22Rv1 (cell line): Measurements from ENCODE around the gene PCK2.
"Not testable (repeated sequence)": the region's sequence is repeated elsewhere in the genome, so short reads cannot be mapped to it uniquely, and the experiment has no call there.

ENCODE experiments used
- H3K27ac ChIP-seq: fragments of 450-650 bp; 2 replicates; pipeline ENCODE4 v1.5.1; 2017
- ZFX ChIP-seq: fragments of 450-650 bp; IDR thresholded peaks from 2 replicates; pipeline ENCODE4 v1.6.1; 2017; ENCODE audit warnings: antibody characterized with exemption, borderline replicate concordance
- TF ChIP-seq, protein P1 (sequence below): fragments of 450-650 bp; IDR thresholded peaks from 2 replicates; pipeline ENCODE4 v1.5.1; 2017; ENCODE audit warnings: mild to moderate bottlenecking

Gene PCK2

DNA sequence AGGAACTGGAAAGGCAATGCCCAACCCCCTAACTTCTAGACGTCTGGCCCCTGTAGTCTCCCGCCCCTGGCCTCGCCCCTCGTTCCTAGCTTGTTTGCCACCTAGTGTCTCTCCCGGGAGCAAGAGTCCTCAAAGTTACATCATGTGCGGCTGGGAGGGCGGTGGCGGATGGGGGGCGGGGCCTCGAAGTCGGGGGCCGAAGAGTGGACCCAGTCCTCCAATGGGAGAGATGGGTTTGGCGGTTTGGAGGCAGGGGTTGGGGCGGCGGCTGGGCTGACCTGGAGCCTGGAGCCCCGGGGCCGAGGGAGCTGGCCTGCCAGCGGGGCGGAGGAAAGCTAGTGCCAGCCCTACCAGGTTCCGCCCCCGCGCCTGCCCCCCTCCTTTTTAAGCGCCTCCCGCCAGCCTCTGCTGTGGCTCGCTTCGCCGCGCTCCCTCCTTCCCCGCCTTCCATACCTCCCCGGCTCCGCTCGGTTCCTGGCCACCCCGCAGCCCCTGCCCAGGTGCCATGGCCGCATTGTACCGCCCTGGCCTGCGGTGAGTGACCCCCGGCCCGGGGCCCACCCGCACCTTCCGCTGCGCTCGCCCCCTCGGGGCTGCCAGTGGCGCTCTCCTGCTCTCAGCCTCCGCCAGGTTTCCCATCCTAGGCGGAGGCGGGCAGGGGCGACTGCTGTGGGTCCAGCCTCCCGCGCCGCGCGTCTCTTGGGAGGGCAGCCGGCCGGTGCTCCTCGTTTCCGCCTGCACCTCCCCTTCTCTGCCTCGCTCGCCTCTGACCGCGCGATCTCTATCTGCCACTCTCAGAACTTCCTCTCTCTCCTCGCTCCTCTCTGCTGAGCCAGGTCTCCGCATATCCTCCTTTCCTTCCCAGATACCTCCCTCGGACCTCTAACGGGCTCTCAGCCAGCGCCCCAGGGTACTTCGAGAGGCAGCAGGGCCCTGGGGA is at the start of gene PCK2:
TSS of gene PCK2 (plus strand) at position 411 of the 940 bp plus-strand sequence. CDS start at position 506, 95 bp downstream.
- no peak for TF ChIP-seq ZFX
- TF ChIP-seq, protein P1, sequence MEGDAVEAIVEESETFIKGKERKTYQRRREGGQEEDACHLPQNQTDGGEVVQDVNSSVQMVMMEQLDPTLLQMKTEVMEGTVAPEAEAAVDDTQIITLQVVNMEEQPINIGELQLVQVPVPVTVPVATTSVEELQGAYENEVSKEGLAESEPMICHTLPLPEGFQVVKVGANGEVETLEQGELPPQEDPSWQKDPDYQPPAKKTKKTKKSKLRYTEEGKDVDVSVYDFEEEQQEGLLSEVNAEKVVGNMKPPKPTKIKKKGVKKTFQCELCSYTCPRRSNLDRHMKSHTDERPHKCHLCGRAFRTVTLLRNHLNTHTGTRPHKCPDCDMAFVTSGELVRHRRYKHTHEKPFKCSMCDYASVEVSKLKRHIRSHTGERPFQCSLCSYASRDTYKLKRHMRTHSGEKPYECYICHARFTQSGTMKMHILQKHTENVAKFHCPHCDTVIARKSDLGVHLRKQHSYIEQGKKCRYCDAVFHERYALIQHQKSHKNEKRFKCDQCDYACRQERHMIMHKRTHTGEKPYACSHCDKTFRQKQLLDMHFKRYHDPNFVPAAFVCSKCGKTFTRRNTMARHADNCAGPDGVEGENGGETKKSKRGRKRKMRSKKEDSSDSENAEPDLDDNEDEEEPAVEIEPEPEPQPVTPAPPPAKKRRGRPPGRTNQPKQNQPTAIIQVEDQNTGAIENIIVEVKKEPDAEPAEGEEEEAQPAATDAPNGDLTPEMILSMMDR: peak; percentile 16; the same call in 1 of the 2 replicates
- peak within 1 kb of the TSS; percentile 85 for H3K27ac ChIP-seq

DNA sequence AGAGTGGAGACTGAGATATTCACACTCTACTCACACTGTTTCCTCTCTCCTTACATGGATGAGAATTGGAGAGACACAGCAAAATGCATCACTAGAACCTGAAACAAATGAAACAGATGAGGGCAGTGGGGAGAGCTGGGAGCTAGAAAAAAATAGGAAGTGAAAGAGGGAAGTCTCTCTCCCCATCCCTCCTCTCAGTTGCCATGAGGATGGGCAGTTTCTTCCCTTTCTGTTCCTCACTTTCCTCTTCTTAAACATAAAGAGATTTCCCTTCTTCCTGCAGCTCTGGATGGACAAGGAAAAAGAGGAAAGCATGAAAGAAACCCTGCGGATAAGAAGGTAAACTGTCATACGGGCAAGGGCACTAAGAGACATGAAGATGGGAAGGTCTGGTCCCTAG is 45.1 kb upstream of the PCK2 start:
- H3K27ac ChIP-seq: not testable (repeated sequence)

DNA sequence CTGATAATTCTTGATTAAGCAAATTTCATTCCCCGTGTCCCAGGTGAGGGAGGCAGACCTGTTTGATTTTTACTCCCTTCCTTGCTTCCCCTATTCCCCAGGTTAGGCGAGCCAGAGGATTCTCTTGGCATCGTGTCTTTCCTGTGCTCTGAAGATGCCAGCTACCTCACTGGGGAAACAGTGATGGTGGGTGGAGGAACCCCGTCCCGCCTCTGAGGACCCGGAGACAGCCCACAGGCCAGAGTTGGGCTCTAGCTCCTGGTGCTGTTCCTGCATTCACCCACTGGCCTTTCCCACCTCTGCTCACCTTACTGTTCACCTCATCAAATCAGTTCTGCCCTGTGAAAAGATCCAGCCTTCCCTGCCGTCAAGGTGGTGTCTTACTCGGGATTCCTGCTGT is 43.4 kb upstream of the PCK2 start:
- not testable (repeated sequence) for H3K27ac ChIP-seq

DNA sequence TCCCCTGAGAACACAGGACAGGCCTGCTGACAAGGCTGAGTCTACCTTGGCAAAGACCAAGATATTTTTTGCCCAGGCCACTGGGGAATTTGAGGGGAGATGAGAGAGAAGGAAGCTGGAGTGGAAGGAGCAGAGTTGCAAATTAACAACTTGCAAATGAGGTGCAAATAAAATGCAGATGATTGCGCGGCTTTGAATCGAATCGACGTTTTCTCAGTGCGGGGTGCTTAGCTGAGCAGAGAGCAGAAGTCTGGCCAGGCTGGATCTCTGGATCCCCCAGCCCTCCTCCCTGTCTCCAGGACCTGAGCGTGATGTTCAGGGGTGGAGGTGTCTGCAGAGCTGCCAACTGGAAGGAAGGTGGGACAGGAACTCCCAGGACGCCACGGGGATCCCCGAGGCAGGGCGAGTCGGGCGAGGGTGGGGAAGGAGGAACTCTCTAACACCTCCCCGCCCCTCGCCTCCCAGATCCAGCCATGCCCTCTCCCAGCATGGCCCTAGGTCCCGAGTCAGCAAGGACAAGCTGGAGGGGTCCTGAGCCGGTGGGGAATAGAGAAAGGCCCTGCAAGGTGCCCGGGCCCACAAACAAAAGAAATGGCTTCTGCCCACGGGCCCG is 42.8 kb upstream of the PCK2 start:
- peak overlapping the region; percentile 49 for H3K27ac ChIP-seq
- TF ChIP-seq, protein P1: no peak
- no peak for TF ChIP-seq ZFX

DNA sequence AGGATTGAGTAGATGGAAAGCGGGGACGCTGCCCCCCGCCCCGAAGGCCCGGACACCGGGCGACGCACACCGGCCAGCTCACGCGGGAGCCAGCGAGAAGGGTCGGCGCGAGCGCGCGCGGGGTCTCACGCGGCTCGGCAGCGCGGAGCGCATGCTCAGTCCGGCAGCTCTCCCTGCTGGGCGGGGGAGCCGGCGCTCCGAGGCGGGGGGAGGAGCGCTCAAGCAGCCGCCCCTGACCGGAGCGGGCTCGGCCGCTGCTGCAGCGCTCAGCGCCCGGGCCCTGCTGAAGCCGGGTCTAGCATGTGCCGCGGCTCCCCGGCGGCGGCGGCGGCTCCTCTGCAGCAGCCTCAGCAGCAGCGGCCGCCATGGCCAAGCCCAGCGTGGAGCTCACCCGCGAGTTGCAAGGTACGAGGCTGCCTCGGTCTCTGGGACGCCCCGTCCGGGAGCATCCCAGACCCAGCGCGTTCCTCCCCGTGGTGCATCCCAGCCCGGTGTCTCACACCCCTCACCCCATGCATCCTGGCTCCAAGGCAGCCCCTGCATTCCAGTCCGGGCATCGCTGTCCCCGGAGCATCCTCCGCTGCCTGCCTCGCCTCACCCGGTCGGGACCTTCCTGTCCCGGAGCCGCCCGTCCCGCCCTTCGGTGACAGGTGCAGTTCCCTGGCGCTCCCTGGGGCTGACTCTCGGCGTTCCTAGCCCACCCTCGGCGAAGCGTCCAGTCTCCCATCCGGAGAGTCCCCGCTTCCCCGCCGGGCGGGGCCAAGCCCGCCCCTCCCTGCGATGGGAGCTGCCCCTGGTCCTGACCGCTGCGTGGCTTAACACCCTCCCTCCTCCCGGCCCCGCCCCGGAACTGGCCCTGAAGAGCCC is 42.1 kb upstream of the PCK2 start, which contains the start of gene CARMIL3:
TSS of gene CARMIL3 (plus strand) at position 221 of the 867 bp plus-strand sequence. CDS start at position 366, 145 bp downstream.
- TF ChIP-seq, protein P1: no peak
- no peak for TF ChIP-seq ZFX
- H3K27ac ChIP-seq: peak within 1 kb of the TSS; percentile 49

DNA sequence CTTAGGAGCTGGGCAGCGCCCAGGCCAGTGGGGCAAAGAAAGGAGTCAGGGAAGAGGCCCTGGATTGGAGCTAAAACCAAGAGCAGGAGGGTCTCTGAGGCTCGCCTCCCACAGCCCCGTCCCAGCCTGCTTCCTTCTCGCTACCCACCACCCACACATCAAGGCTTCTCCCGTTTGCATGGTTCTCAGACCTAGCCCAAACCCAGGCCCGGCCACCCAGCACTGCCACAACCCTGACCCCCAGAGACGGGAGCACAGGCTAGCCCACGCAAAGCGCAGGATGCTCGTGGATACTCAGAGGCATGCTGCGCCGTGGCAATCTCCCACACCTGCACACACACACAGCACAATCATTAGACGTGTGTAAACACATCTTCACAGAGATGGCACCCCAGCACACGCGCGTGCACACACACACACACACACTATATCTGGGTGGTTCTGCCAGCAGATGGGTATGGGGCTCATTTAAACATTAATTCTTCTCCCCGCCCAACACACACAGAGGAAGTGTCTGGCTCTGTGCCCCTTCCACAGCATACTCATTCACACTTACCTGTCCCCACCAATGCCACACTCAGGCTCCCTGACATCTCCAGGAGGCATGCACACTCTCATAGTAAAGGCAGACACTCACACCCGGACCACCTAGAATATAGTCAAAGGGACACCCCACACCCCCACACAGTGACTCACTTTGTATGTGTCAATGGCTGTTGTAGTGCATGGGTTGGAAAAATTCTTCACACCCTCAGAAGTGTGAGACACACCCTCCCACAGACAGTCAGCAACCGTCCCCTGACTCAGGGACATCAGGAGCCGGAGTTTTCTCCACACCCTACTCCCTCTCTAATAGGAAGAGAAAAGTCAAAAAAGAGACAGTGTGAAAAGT is 41.2 kb upstream of the PCK2 start:
- TF ChIP-seq, protein P1: no peak
- no peak for TF ChIP-seq ZFX
- no peak overlapping the region for H3K27ac ChIP-seq

DNA sequence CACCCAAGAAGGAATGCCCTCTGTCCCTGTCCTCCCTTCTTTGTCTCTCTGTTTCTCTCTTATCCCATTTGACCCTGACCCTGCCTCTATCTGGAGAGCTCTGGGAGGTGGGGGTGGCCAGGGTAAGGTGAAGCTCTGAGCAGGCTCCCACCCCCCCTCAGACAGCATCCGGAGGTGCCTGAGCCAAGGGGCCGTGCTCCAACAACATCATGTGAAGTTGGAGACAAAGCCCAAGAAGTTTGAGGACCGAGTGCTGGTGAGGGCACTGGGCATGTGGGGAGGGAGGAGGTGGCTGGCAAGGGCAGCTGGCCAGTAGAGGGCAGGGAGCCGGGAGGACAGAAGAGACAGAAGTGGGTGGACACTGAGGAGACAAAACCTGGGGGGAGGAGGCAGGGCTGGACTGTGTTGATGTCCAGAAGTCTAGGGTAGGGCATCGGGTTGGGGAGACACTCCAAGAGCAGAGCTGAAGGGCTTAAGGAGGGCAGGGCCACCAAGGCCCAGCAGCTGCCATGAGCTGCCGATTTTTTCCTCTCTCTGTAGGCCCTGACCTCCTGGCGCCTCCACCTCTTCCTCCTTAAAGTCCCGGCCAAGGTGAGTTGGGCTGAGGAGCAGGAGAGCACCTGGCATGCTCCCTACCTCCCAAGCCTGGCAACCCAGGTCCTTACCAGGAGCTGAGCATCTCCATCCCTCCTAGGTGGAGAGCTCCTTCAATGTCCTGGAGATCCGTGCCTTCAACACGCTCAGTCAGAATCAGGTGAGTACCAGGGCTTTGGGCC is 40.4 kb upstream of the PCK2 start:
- TF ChIP-seq, protein P1: no peak
- TF ChIP-seq ZFX: no peak

More for the DNA sequence above, 40.4 kb upstream of the PCK2 start:
- no peak overlapping the region for H3K27ac ChIP-seq
